HEK293 (cell line): Measurements from ENCODE around the gene TEPSIN.

Experiments
- CTCF ChIA-PET: fragments of 350-600 bp; formaldehyde crosslinking; extraction: SDS; loops from one replicate; lab custom pipeline; 2021; ENCODE audit warnings: antibody characterized with exemption; lab: Yijun Ruan, JAX
- POLR2A ChIA-PET: fragments of 300-600 bp; formaldehyde crosslinking; extraction: SDS; loops from one replicate; lab custom pipeline; 2020; ENCODE audit warnings: antibody characterized with exemption, inconsistent platforms; lab: Yijun Ruan, JAX
- H3K27ac ChIP-seq: fragments of 200-500 bp; sonication (Bioruptor generic); 2 replicates; pipeline ENCODE4 v1.5.1; 2014; ENCODE audit warnings: low read depth, low read length, control low read depth, inconsistent platforms; ENCODE audit errors: extremely low read depth
- H3K36me3 ChIP-seq, 2 experiments: fragments of 200-500 bp in 1 of 2; sonication (Bioruptor generic) in 1 of 2; 1 replicate in 1 of 2; 2 replicates in 1 of 2; pipeline ENCODE4 v1.5.1; 2014 to 2017; ENCODE audit warnings: inconsistent platforms in 2 of 2, low read length in 2 of 2; ENCODE audit not compliant: control insufficient read depth in 2 of 2, insufficient read depth in 1 of 2
- H3K4me1 ChIP-seq: fragments of 200-500 bp; sonication (Bioruptor generic); 2 replicates; pipeline ENCODE4 v1.5.1; 2014; ENCODE audit warnings: mild to moderate bottlenecking, low read length, inconsistent platforms; ENCODE audit not compliant: control insufficient read depth, insufficient read depth
- H3K4me3 ChIP-seq: 2 replicates; pipeline ENCODE4 v1.5.1; 2011; ENCODE audit warnings: low read depth, mild to moderate bottlenecking, control low read depth, low read length, moderate library complexity
- H3K9me3 ChIP-seq: fragments of 200-500 bp; sonication (Bioruptor generic); 2 replicates; pipeline ENCODE4 v1.5.1; 2014; ENCODE audit warnings: low read depth, low read length, inconsistent platforms; ENCODE audit not compliant: control insufficient read depth, insufficient read depth
- BCL11A ChIP-seq: fragments of 450-650 bp; formaldehyde crosslinking; IDR thresholded peaks from 2 replicates; pipeline ENCODE4 v1.5.1; 2016; ENCODE audit warnings: low read depth, missing biosample characterization, missing genetic modification characterization
- BCL11B ChIP-seq: fragments of 450-650 bp; formaldehyde crosslinking; IDR thresholded peaks from 2 replicates; pipeline ENCODE4 v1.5.1; 2016; ENCODE audit warnings: low read depth, missing biosample characterization, missing genetic modification characterization
- GLI2 ChIP-seq: fragments of 450-650 bp; formaldehyde crosslinking; IDR thresholded peaks from 2 replicates; pipeline ENCODE4; 2017; ENCODE audit warnings: missing biosample characterization, missing genetic modification characterization, low read depth, borderline replicate concordance
- GLIS1 ChIP-seq: fragments of 450-650 bp; formaldehyde crosslinking; IDR thresholded peaks from 2 replicates; pipeline ENCODE4 v1.5.1; 2016; ENCODE audit warnings: missing biosample characterization, missing genetic modification characterization
- KLF16 ChIP-seq: fragments of 450-650 bp; formaldehyde crosslinking; IDR thresholded peaks from 2 replicates; pipeline ENCODE4 v1.5.1; 2017; ENCODE audit warnings: missing biosample characterization, missing genetic modification characterization
- TCF7L2 ChIP-seq: IDR thresholded peaks from 2 replicates; pipeline ENCODE4 v1.6.1; 2011; ENCODE audit warnings: low read depth, mild to moderate bottlenecking, inconsistent platforms, low read length, moderate library complexity, borderline replicate concordance
- ZBTB1 ChIP-seq: fragments of 450-650 bp; formaldehyde crosslinking; IDR thresholded peaks from 2 replicates; pipeline ENCODE4 v1.5.1; 2016; ENCODE audit warnings: missing biosample characterization, missing genetic modification characterization
- ZBTB21 ChIP-seq: fragments of 450-650 bp; formaldehyde crosslinking; IDR thresholded peaks from 2 replicates; pipeline ENCODE4 v1.5.1; 2017; ENCODE audit warnings: missing biosample characterization, missing genetic modification characterization
- ZFHX2 ChIP-seq: fragments of 450-650 bp; formaldehyde crosslinking; conservative IDR thresholded peaks from 2 replicates; pipeline ENCODE4 v1.5.1; 2016; ENCODE audit warnings: missing biosample characterization, missing genetic modification characterization
- ZNF112 ChIP-seq: fragments of 450-650 bp; formaldehyde crosslinking; IDR thresholded peaks from 2 replicates; pipeline ENCODE4 v1.5.0; 2017; ENCODE audit warnings: missing biosample characterization, missing genetic modification characterization
- ZNF132 ChIP-seq: fragments of 450-650 bp; formaldehyde crosslinking; IDR thresholded peaks from 2 replicates; pipeline ENCODE4 v1.5.1; 2017; ENCODE audit warnings: missing biosample characterization, missing genetic modification characterization, borderline replicate concordance
- ZNF155 ChIP-seq: fragments of 450-650 bp; formaldehyde crosslinking; IDR thresholded peaks from 2 replicates; pipeline ENCODE4 v1.5.1; 2016; ENCODE audit warnings: missing biosample characterization, missing genetic modification characterization
- ZNF174 ChIP-seq: fragments of 450-650 bp; formaldehyde crosslinking; IDR thresholded peaks from 2 replicates; pipeline ENCODE4 v1.5.0; 2017; ENCODE audit warnings: missing biosample characterization, mild to moderate bottlenecking, missing genetic modification characterization
- ZNF211 ChIP-seq: fragments of 450-650 bp; formaldehyde crosslinking; IDR thresholded peaks from 2 replicates; pipeline ENCODE4 v1.5.1; 2016; ENCODE audit warnings: low read depth, missing biosample characterization, missing genetic modification characterization
- ZNF248 ChIP-seq: fragments of 450-650 bp; formaldehyde crosslinking; IDR thresholded peaks from 2 replicates; pipeline ENCODE4 v1.5.1; 2017; ENCODE audit warnings: missing biosample characterization, missing genetic modification characterization
- ZNF366 ChIP-seq: fragments of 450-650 bp; formaldehyde crosslinking; conservative IDR thresholded peaks from 2 replicates; pipeline ENCODE4 v1.5.1; 2016; ENCODE audit warnings: missing biosample characterization, missing genetic modification characterization
- ZNF529 ChIP-seq: fragments of 450-650 bp; formaldehyde crosslinking; IDR thresholded peaks from 2 replicates; pipeline ENCODE4 v1.5.1; 2017; ENCODE audit warnings: missing genetic modification characterization, missing biosample characterization; ENCODE audit not compliant: insufficient replicate concordance
- ZNF600 ChIP-seq: fragments of 450-650 bp; formaldehyde crosslinking; IDR thresholded peaks from 2 replicates; pipeline ENCODE4 v1.5.1; 2016; ENCODE audit warnings: missing biosample characterization, missing genetic modification characterization
- ZNF621 ChIP-seq: fragments of 450-650 bp; formaldehyde crosslinking; IDR thresholded peaks from 2 replicates; pipeline ENCODE4 v1.5.1; 2017; ENCODE audit warnings: missing biosample characterization, missing genetic modification characterization
- ZNF629 ChIP-seq: fragments of 450-650 bp; formaldehyde crosslinking; IDR thresholded peaks from 2 replicates; pipeline ENCODE4 v1.5.1; 2017; ENCODE audit warnings: missing biosample characterization, missing genetic modification characterization
- ZSCAN16 ChIP-seq: fragments of 450-650 bp; formaldehyde crosslinking; IDR thresholded peaks from 2 replicates; pipeline ENCODE4 v1.5.1; 2016; ENCODE audit warnings: missing biosample characterization, missing genetic modification characterization
- ZSCAN30 ChIP-seq: fragments of 450-650 bp; IDR thresholded peaks from 2 replicates; pipeline ENCODE4 v1.5.1; 2018; ENCODE audit warnings: missing biosample characterization, mild to moderate bottlenecking, missing genetic modification characterization, moderate library complexity
- TF ChIP-seq, protein P1 (sequence below): fragments of 450-650 bp; formaldehyde crosslinking; IDR thresholded peaks from 2 replicates; pipeline ENCODE4 v1.5.1; 2016; ENCODE audit warnings: missing biosample characterization, missing genetic modification characterization
- TF ChIP-seq, protein P2 (sequence below): fragments of 450-650 bp; formaldehyde crosslinking; IDR thresholded peaks from 2 replicates; pipeline ENCODE4 v1.5.1; 2016; ENCODE audit warnings: missing biosample characterization, missing genetic modification characterization
- TF ChIP-seq, protein P3 (sequence below): fragments of 450-650 bp; formaldehyde crosslinking; IDR thresholded peaks from 2 replicates; pipeline ENCODE4 v1.5.1; 2016; ENCODE audit warnings: missing biosample characterization, missing genetic modification characterization
- TF ChIP-seq, protein P4 (sequence below): fragments of 450-650 bp; formaldehyde crosslinking; conservative IDR thresholded peaks from 2 replicates; pipeline ENCODE4 v1.5.1; 2016; ENCODE audit warnings: low read depth, missing biosample characterization, missing genetic modification characterization

The TEPSIN gene

DNA sequence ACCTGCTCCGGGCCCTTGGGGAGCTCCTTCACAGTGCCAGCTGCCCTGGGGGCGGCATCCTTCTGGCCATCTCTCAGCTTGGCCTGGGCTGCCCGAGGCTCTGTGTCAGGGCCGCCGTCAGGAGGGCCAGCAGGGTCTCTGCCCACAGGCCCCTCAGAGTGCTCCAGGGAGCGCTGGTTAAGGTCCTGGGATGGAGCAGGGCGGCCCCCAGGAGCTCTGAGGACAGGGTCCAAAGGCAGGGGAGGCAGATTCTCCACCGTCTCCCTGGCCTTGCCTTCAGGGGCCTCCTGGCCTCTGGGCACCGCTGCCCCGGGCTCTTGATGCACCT is 7.5 kb upstream of the TEPSIN start:
- Histone ChIP-seq H3K36me3 (peaks cover 0 to 51% of the 10 kb centered on the region in 2 experiments; a peak in 1 of 3 replicates), H3K27ac (no peak overlapping the region), H3K4me3 (no peak overlapping the region), H3K4me1 (no peaks in the 10 kb centered on the region; the same call in 1 of the 2 replicates), H3K9me3 (no peaks in the 10 kb centered on the region)
- ChIA-PET POLR2A (interaction anchor here (0.6 to 1.4 kb wide), 3 partner anchors 149 to 271 kb away, joined by 3 read pairs; partner anchors contain the start of gene BAHCC1), CTCF (no interaction called here)
- TF ChIP-seq ZNF529 (tag by site-specific recombination) (no peak), ZNF366 (tag by site-specific recombination) (no peak), ZBTB1 (no peak)

DNA sequence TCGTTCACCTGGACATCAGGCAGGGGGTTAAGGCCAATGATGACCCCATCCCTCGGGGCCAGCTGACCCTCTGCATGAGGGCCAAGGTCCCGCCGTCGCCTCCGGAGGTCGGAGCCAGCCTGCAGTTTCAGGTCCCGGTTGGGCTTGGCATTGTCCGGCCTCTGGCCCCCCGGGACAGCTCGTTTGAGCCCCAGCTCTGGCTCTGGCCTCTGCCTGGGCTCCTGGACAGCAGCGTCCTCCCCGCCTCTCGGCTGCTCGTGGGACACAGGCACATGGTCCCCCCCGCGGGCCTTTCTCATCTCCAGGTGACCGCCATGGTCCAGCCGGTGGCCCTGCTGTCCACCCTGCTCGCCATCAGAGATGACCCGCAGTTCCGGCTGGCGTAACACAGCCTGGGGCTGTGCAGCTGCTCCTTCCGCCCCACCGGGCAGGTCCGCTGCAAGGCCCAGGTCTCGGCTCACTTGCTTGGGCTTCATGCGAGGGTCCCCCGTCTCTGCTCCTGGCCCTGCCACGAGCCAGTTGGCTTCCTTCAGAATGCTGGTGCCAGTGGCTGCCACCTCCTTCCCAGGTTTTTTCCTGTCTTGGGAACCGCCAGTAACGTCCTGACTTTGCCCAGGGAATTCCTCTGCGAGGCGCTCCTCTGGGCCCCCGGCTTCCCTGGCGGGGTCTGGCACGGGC is 6.9 kb upstream of the TEPSIN start:
- H3K9me3 ChIP-seq: no peaks in the 10 kb centered on the region
- CTCF ChIA-PET: interaction anchor here (0.7 to 1.3 kb wide), 2 partner anchors 148 to 731 kb away, joined by 3 read pairs; no protein-coding TSS in a partner anchor
- H3K4me1 ChIP-seq: no peaks in the 10 kb centered on the region; the same call in 1 of the 2 replicates
- peaks cover 0 to 51% of the 10 kb centered on the region in 2 experiments; a peak in 1 of 3 replicates for H3K36me3 ChIP-seq
- H3K4me3 ChIP-seq: no peak overlapping the region
- POLR2A ChIA-PET: interaction anchor here (0.5 to 1.4 kb wide), 3 partner anchors 149 to 401 kb away, joined by 3 to 4 read pairs (median 3); partner anchors contain the start of gene BAHCC1
- H3K27ac ChIP-seq: no peak overlapping the region
- TF ChIP-seq, protein P1, sequence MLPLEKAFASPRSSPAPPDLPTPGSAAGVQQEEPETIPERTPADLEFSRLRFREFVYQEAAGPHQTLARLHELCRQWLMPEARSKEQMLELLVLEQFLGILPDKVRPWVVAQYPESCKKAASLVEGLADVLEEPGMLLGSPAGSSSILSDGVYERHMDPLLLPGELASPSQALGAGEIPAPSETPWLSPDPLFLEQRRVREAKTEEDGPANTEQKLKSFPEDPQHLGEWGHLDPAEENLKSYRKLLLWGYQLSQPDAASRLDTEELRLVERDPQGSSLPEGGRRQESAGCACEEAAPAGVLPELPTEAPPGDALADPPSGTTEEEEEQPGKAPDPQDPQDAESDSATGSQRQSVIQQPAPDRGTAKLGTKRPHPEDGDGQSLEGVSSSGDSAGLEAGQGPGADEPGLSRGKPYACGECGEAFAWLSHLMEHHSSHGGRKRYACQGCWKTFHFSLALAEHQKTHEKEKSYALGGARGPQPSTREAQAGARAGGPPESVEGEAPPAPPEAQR: no peak
- TF ChIP-seq ZNF621 (tag by site-specific recombination): no peak
- TF ChIP-seq ZNF248: no peak
- TF ChIP-seq, protein P2, sequence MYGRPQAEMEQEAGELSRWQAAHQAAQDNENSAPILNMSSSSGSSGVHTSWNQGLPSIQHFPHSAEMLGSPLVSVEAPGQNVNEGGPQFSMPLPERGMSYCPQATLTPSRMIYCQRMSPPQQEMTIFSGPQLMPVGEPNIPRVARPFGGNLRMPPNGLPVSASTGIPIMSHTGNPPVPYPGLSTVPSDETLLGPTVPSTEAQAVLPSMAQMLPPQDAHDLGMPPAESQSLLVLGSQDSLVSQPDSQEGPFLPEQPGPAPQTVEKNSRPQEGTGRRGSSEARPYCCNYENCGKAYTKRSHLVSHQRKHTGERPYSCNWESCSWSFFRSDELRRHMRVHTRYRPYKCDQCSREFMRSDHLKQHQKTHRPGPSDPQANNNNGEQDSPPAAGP (tag by site-specific recombination): no peak
- no peak for TF ChIP-seq ZSCAN16 (tag by site-specific recombination)
- TF ChIP-seq, protein P3, sequence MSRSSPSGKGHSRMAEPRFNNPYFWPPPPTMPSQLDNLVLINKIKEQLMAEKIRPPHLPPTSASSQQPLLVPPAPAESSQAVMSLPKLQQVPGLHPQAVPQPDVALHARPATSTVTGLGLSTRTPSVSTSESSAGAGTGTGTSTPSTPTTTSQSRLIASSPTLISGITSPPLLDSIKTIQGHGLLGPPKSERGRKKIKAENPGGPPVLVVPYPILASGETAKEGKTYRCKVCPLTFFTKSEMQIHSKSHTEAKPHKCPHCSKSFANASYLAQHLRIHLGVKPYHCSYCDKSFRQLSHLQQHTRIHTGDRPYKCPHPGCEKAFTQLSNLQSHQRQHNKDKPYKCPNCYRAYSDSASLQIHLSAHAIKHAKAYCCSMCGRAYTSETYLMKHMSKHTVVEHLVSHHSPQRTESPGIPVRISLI: no peak
- no peak for TF ChIP-seq ZFHX2 (tag by site-specific recombination)
- no peak for TF ChIP-seq ZNF629 (tag by site-specific recombination)
- no peak for TF ChIP-seq ZBTB21 (tag by site-specific recombination)
- TF ChIP-seq BCL11A (tag by site-specific recombination): no peak
- TF ChIP-seq BCL11B (tag by site-specific recombination): peak; percentile 65; the same call in 1 of the 2 replicates
- TF ChIP-seq GLI2 (tag by site-specific recombination): no peak
- TF ChIP-seq ZSCAN30: no peak
- no peak for TF ChIP-seq ZNF112 (tag by site-specific recombination)
- 0 out of 2 replicates have a peak, but pooled peaks have one; percentile 36 for TF ChIP-seq ZNF600 (tag by site-specific recombination)
- TF ChIP-seq, protein P4, sequence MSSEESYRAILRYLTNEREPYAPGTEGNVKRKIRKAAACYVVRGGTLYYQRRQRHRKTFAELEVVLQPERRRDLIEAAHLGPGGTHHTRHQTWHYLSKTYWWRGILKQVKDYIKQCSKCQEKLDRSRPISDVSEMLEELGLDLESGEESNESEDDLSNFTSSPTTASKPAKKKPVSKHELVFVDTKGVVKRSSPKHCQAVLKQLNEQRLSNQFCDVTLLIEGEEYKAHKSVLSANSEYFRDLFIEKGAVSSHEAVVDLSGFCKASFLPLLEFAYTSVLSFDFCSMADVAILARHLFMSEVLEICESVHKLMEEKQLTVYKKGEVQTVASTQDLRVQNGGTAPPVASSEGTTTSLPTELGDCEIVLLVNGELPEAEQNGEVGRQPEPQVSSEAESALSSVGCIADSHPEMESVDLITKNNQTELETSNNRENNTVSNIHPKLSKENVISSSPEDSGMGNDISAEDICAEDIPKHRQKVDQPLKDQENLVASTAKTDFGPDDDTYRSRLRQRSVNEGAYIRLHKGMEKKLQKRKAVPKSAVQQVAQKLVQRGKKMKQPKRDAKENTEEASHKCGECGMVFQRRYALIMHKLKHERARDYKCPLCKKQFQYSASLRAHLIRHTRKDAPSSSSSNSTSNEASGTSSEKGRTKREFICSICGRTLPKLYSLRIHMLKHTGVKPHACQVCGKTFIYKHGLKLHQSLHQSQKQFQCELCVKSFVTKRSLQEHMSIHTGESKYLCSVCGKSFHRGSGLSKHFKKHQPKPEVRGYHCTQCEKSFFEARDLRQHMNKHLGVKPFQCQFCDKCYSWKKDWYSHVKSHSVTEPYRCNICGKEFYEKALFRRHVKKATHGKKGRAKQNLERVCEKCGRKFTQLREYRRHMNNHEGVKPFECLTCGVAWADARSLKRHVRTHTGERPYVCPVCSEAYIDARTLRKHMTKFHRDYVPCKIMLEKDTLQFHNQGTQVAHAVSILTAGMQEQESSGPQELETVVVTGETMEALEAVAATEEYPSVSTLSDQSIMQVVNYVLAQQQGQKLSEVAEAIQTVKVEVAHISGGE (tag by site-specific recombination): no peak
- TF ChIP-seq GLIS1: 0 out of 2 replicates have a peak, but pooled peaks have one; percentile 7
- TF ChIP-seq ZNF155 (tag by site-specific recombination): no peak
- TF ChIP-seq KLF16 (tag by site-specific recombination): no peak
- no peak for TF ChIP-seq ZNF211 (tag by site-specific recombination)
- TF ChIP-seq ZNF132: no peak
- TF ChIP-seq ZNF174 (tag by site-specific recombination): no peak
- TF ChIP-seq TCF7L2: no peak
